ENCODE measurements around the gene CARNS1. TPM values are rescaled to one million over a fixed set of nuclear protein-coding genes. Genes with fewer than 3 reads are reported as not detected.

Gene CARNS1
- polyA plus RNA-seq, 1 of the 3 experiments (the other 2 are of a cell fraction), result 0.23 TPM

- no peaks in the 10 kb centered on the region for H3K9me2 ChIP-seq
- H4K20me1 ChIP-seq (ENCODE audit: insufficient read depth), result no peaks in the 10 kb centered on the region
- POLR2A ChIA-PET, result no interaction called here
- H2AFZ ChIP-seq (ENCODE audit: low read depth), result no peak overlapping the region
- CTCF ChIA-PET, result interaction anchor here (0.6 kb wide), 1 partner anchor 13 kb away, joined by 3 read pairs; no protein-coding TSS in a partner anchor
- TF ChIP-seq, protein P1, sequence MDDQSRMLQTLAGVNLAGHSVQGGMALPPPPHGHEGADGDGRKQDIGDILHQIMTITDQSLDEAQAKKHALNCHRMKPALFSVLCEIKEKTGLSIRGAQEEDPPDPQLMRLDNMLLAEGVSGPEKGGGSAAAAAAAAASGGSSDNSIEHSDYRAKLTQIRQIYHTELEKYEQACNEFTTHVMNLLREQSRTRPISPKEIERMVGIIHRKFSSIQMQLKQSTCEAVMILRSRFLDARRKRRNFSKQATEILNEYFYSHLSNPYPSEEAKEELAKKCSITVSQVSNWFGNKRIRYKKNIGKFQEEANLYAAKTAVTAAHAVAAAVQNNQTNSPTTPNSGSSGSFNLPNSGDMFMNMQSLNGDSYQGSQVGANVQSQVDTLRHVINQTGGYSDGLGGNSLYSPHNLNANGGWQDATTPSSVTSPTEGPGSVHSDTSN (IDR thresholded peaks at IDR 0.05), result no peak
- TF ChIP-seq JUND (IDR thresholded peaks at IDR 0.05), result no peak
- no peak for TF ChIP-seq GABPA (IDR thresholded peaks at IDR 0.05; ENCODE audit: low read depth)
- TF ChIP-seq EZH2phosphoT487 (IDR thresholded peaks at IDR 0.05; ENCODE audit: borderline replicate concordance, low read depth), result no peak
- TF ChIP-seq, protein P2, sequence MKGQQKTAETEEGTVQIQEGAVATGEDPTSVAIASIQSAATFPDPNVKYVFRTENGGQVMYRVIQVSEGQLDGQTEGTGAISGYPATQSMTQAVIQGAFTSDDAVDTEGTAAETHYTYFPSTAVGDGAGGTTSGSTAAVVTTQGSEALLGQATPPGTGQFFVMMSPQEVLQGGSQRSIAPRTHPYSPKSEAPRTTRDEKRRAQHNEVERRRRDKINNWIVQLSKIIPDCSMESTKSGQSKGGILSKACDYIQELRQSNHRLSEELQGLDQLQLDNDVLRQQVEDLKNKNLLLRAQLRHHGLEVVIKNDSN (IDR thresholded peaks at IDR 0.05; ENCODE audit: borderline replicate concordance, low read depth), result no peak
- TF ChIP-seq, protein P3, sequence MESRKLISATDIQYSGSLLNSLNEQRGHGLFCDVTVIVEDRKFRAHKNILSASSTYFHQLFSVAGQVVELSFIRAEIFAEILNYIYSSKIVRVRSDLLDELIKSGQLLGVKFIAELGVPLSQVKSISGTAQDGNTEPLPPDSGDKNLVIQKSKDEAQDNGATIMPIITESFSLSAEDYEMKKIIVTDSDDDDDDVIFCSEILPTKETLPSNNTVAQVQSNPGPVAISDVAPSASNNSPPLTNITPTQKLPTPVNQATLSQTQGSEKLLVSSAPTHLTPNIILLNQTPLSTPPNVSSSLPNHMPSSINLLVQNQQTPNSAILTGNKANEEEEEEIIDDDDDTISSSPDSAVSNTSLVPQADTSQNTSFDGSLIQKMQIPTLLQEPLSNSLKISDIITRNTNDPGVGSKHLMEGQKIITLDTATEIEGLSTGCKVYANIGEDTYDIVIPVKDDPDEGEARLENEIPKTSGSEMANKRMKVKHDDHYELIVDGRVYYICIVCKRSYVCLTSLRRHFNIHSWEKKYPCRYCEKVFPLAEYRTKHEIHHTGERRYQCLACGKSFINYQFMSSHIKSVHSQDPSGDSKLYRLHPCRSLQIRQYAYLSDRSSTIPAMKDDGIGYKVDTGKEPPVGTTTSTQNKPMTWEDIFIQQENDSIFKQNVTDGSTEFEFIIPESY (IDR thresholded peaks at IDR 0.05; ENCODE audit: borderline replicate concordance, low read depth), result no peak
- no peak for TF ChIP-seq FOSL2 (IDR thresholded peaks at IDR 0.05; ENCODE audit: borderline replicate concordance, low read depth)
- no peak for TF ChIP-seq TAF1 (IDR thresholded peaks at IDR 0.05; ENCODE audit: borderline replicate concordance, low read depth, low read length)
- no peak for TF ChIP-seq TEAD4 (IDR thresholded peaks at IDR 0.05; ENCODE audit: borderline replicate concordance, insufficient read depth)
- TF ChIP-seq RXRA (IDR thresholded peaks at IDR 0.05; ENCODE audit: borderline replicate concordance, low read depth), result no peak
- no peak for TF ChIP-seq SIN3A (IDR thresholded peaks at IDR 0.05; ENCODE audit: borderline replicate concordance, low read depth, low read length)
- TF ChIP-seq CTCF (IDR thresholded peaks at IDR 0.05), result no peak
- TF ChIP-seq SMC3 (IDR thresholded peaks at IDR 0.05; ENCODE audit: low read depth, low read length), result no peak
- TF ChIP-seq MXI1 (IDR thresholded peaks at IDR 0.05; ENCODE audit: low read depth, low read length), result no peak
- H3K27ac ChIP-seq (ENCODE audit: low read depth in 2 of 2, low read length in 1 of 2), result no peak overlapping the region
- peaks cover 0 to 4% of the 10 kb centered on the region in 2 experiments; a peak in 1 of 4 replicates for H3K4me1 ChIP-seq (ENCODE audit: control insufficient read depth in 1 of 2, insufficient read depth in 2 of 2, low read depth in 1 of 2, low read length in 1 of 2)
- WGBS (ENCODE audit: low lambda C conversion rate), result 85% methylated on average over 18 of the region's 21 CpGs
- DNase-seq, result no peak
- no peaks in the 10 kb centered on the region for H3K36me3 ChIP-seq (replicated peaks in 1 of 2; ENCODE audit: control insufficient read depth in 1 of 2, insufficient read depth in 2 of 2, low read length in 1 of 2)
- no peaks in the 10 kb centered on the region for H3K9me3 ChIP-seq
- no peaks in the 10 kb centered on the region for H3F3A ChIP-seq (replicated peaks; ENCODE audit: insufficient read depth)
- H3K79me2 ChIP-seq (ENCODE audit: insufficient read depth), result no peaks in the 10 kb centered on the region
- H3K27me3 ChIP-seq (ENCODE audit: insufficient read depth), result no peaks in the 10 kb centered on the region
- H3K9ac ChIP-seq, result no peak overlapping the region
- H3K4me3 ChIP-seq (ENCODE audit: low read depth in 2 of 2, low read length in 1 of 2), result no peak overlapping the region
- H3K4me2 ChIP-seq, result no peak overlapping the region
Measured at GRCh38 chr11:67453816-67454732, 38.6 kb downstream of the CARNS1 start.
